GM12892 (cell line): ENCODE results near the gene NUAK1.

ENCODE experiments used
- POLR2A ChIP-seq: IDR thresholded peaks from 2 replicates; pipeline ENCODE4 v1.6.1; 2011; ENCODE audit warnings: low read depth, low read length, control low read depth
- POLR2AphosphoS5 ChIP-seq: IDR thresholded peaks from 2 replicates; pipeline ENCODE4 v1.6.1; 2011; ENCODE audit warnings: low read depth, low read length, control low read depth

DNA sequence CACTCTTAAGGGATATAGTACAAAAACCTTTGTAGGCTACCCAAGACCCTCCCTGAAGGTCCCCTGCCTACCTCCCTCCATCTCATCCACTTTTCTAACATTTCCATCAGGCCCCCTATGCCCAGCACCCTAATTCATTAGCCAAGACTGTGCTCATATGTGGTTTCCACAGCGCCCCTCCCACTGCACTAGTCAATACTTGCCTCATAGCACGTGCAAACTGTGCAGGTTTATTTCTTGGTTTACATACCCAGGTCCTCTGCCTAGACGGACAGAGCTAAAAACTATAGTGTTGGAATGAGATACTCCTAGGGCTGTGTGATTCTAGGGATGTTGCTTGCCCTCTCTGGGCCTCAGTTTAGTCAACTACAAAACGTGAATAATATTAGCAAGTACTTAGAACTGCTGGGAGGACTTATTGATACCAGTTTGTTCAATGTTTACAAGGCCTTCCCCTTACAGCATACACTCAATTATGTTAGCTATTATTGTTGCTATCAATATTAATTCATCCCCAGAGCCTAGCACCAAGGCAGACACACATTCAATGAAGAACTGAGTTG is 50.4 kb downstream of the NUAK1 start:
- TF ChIP-seq POLR2AphosphoS5, result no peak
- no peak for TF ChIP-seq POLR2A
